Hepatocyte (in vitro differentiated cells): ENCODE results near the gene FAM81A. TPM values are rescaled to one million over a fixed set of nuclear protein-coding genes. Genes with fewer than 3 reads are reported as not detected.

Source experiments
- DNase-seq: peaks from one replicate; pipeline ENCODE4 v3.0.0-alpha.2; 2016; ENCODE audit warnings: low spot score
- H2AFZ ChIP-seq: fragments of 200-600 bp; sonication (generic); 2 replicates; pipeline ENCODE4 v1.6.0; 2016; ENCODE audit warnings: antibody characterized with exemption, mild to moderate bottlenecking
- H3K27ac ChIP-seq: fragments of 200-600 bp; sonication (generic); 2 replicates; pipeline ENCODE4 v1.5.1; 2016; ENCODE audit warnings: mild to moderate bottlenecking
- H3K27me3 ChIP-seq: fragments of 200-600 bp; sonication (generic); 2 replicates; pipeline ENCODE4 v1.6.1; 2016
- H3K36me3 ChIP-seq: fragments of 200-600 bp; sonication (generic); replicated peaks from 2 replicates; pipeline ENCODE4 v1.5.1; 2016; ENCODE audit warnings: low read depth; ENCODE audit not compliant: insufficient read depth
- H3K4me1 ChIP-seq: fragments of 200-600 bp; sonication (generic); 2 replicates; pipeline ENCODE4 v1.5.1; 2016; ENCODE audit warnings: mild to moderate bottlenecking, moderate library complexity; ENCODE audit not compliant: insufficient read depth
- H3K4me2 ChIP-seq: fragments of 200-600 bp; sonication (generic); 2 replicates; pipeline ENCODE4 v1.6.0; 2016
- H3K4me3 ChIP-seq: fragments of 200-600 bp; sonication (generic); 2 replicates; pipeline ENCODE4 v1.5.1; 2016; ENCODE audit warnings: mild to moderate bottlenecking
- H3K79me2 ChIP-seq: fragments of 200-600 bp; sonication (generic); 2 replicates; pipeline ENCODE4 v1.6.0; 2017; ENCODE audit warnings: mild to moderate bottlenecking
- H3K9me2 ChIP-seq: fragments of 200-600 bp; sonication (generic); replicated peaks from 2 replicates; pipeline ENCODE4 v1.6.0; 2017; ENCODE audit warnings: mild to moderate bottlenecking; ENCODE audit not compliant: insufficient read depth
- H3K9me3 ChIP-seq: fragments of 200-600 bp; sonication (generic); 2 replicates; pipeline ENCODE4 v1.5.1; 2016; ENCODE audit warnings: low read depth, mild to moderate bottlenecking
- H4K20me1 ChIP-seq: fragments of 200-600 bp; sonication (generic); 2 replicates; pipeline ENCODE4 v1.6.0; 2016; ENCODE audit warnings: mild to moderate bottlenecking; ENCODE audit not compliant: insufficient read depth, poor library complexity, severe bottlenecking
- EZH2 ChIP-seq: fragments of 200-600 bp; sonication (generic); IDR thresholded peaks from 2 replicates; pipeline ENCODE4 v1.6.1; 2016; ENCODE audit warnings: antibody characterized with exemption, mild to moderate bottlenecking, borderline replicate concordance
- EZH2phosphoT487 ChIP-seq: fragments of 200-600 bp; sonication (generic); IDR thresholded peaks from one replicate; pipeline ENCODE4 v1.6.1; 2018; ENCODE audit warnings: antibody characterized with exemption, mild to moderate bottlenecking, low read depth, moderate library complexity; ENCODE audit not compliant: unreplicated experiment, severe bottlenecking
- WGBS: methylation state at CpG from one replicate; pipeline ENCODE4 v1.1.6; 2016; ENCODE audit warnings: low lambda C conversion rate; ENCODE audit errors: missing lambda C conversion rate; 5-methylcytosine and 5-hydroxymethylcytosine counted together
- polyA plus RNA-seq: library from polyadenylated mRNA; unstranded; fragments of >200 nt; fragmentation: Nextera tagmentation; extraction: Ambion mirVana; gene quantifications from 2 replicates; pipeline ENCODE4 v1.2.1, GENCODE V29; 2016
- total RNA-seq: library from RNA; depleted of rRNA; stranded (reverse); fragments of >200 nt; gene quantifications from 2 replicates; pipeline ENCODE4 v1.2.3, GENCODE V29; 2014
- TF ChIP-seq, protein P1 (sequence below): fragments of 200-600 bp; sonication (generic); IDR thresholded peaks from 2 replicates; pipeline ENCODE4 v1.5.1; 2016; ENCODE audit warnings: antibody characterized with exemption, mild to moderate bottlenecking; ENCODE audit not compliant: poor library complexity

Gene FAM81A
- total and polyA plus RNA-seq, 2 experiments from 2014 or later = 0.47 to 0.85 TPM

DNA sequence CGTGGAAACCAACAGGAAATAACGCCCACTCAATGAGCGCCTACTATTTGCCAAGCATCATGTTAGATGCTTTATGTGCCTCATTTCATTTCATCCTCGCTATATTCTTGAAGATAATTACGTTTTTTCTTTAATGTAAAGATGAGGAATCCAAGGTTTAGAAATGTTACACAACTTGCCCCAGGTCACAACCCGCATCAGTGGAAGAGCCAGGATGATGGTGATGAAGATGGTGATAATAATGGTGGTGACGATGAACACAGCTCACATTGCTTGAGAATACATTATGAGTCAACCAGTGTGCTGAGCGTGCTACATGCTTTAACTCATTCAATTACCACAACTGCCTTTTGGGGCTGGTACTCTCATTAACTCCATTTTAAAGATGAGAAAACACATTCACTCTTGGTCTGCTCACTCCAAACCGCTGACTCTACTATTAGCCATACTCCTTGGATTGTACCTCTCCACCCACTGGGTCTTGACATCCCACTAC, 43.8 kb upstream of the FAM81A start:
- Histone ChIP-seq H4K20me1 (no peaks in the 10 kb centered on the region), H3K4me1 (no peaks in the 10 kb centered on the region), H3K27ac (no peak overlapping the region), H3K36me3 (no peaks in the 10 kb centered on the region), H3K4me2 (no peak overlapping the region), H2AFZ (no peak overlapping the region), H3K27me3 (no peaks in the 10 kb centered on the region), H3K9me3 (no peaks in the 10 kb centered on the region), H3K9me2 (no peaks in the 10 kb centered on the region), H3K79me2 (no peaks in the 10 kb centered on the region), H3K4me3 (no peak overlapping the region)
- 87% methylated on average over 9 of the region's 9 CpGs for WGBS
- no peak for DNase-seq
- TF ChIP-seq, protein P1, sequence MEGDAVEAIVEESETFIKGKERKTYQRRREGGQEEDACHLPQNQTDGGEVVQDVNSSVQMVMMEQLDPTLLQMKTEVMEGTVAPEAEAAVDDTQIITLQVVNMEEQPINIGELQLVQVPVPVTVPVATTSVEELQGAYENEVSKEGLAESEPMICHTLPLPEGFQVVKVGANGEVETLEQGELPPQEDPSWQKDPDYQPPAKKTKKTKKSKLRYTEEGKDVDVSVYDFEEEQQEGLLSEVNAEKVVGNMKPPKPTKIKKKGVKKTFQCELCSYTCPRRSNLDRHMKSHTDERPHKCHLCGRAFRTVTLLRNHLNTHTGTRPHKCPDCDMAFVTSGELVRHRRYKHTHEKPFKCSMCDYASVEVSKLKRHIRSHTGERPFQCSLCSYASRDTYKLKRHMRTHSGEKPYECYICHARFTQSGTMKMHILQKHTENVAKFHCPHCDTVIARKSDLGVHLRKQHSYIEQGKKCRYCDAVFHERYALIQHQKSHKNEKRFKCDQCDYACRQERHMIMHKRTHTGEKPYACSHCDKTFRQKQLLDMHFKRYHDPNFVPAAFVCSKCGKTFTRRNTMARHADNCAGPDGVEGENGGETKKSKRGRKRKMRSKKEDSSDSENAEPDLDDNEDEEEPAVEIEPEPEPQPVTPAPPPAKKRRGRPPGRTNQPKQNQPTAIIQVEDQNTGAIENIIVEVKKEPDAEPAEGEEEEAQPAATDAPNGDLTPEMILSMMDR = no peak
- no peak for TF ChIP-seq EZH2
- TF ChIP-seq EZH2phosphoT487 = no peak

DNA sequence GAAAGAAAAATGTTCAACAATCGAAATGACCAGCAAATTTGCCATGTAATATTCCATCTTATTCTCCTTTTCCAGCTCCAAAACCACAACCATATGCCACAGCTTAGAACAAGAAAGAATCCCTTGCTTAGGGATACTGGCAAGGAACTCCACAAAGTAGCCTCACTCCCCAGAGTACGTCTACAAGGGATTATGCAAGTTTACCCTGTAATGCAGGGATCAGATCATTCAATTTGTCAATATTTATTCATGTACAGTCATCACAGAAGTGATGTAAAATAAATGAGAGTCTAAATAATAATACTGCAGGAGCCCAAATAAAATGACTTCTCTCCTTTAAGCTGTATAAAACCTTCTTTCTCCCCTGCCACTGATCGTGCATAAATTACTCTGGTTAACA, 41.8 kb upstream of the FAM81A start:
- Histone ChIP-seq H3K36me3 (no peaks in the 10 kb centered on the region), H3K4me2 (no peak overlapping the region), H3K9me2 (no peaks in the 10 kb centered on the region), H3K27me3 (no peaks in the 10 kb centered on the region), H3K4me1 (no peaks in the 10 kb centered on the region), H4K20me1 (no peaks in the 10 kb centered on the region), H2AFZ (no peak overlapping the region), H3K4me3 (no peak overlapping the region), H3K79me2 (no peaks in the 10 kb centered on the region), H3K27ac (no peak overlapping the region), H3K9me3 (no peaks in the 10 kb centered on the region)
- WGBS = 63% methylated on average over 3 of the region's 3 CpGs
- no peak for DNase-seq
- no peak for TF ChIP-seq EZH2phosphoT487

DNA sequence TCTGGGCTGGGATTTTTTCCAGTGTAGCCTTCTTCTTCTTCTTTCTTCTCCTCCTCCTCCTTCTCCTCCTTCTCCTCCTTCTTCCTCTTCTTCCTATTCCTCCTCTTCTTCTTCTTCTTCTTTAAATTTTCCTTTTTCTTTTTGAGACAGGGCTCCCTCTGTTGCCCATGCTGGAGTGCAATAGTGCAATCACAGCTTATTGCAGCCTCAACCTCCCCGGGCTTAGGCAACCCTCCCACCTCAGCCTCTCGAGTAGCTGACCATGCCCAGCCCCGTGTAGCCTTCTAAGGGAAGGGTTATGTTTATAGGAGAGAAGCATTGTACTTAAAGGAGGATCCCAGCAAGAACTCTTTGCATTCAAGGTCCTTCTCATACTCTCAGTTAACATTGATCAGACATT, 41.3 kb upstream of the FAM81A start:
- TF ChIP-seq, protein P1 = no peak
- no peak for TF ChIP-seq EZH2
- TF ChIP-seq EZH2phosphoT487 = no peak
- H3K4me2 ChIP-seq = no peak overlapping the region

DNA sequence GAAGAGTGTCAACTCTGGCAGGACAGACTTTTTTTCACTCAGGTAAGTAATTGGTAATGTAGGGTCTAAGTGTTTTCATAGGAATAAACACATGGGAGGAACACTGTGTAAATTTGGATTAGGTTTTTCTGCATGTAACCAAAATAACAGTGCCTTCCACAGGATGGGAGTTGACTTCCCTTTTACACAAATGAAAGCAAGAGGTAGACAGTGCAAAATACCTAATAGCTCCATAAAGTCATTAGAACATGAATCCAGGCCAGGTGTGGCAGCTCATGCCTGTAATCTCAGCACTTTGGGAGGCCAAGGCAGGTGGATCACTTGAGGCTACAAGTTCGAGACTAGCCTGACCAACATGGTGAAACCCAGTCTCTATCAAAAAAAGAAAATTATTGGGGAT, 39.8 kb upstream of the FAM81A start:
- 69% methylated on average over 1 of the region's 1 CpG for WGBS

More for the DNA sequence above, 41.3 kb upstream of the FAM81A start:
- Histone ChIP-seq H3K36me3 (no peaks in the 10 kb centered on the region), H4K20me1 (no peaks in the 10 kb centered on the region), H3K27me3 (no peaks in the 10 kb centered on the region), H3K79me2 (no peaks in the 10 kb centered on the region), H3K9me2 (no peaks in the 10 kb centered on the region), H3K9me3 (no peaks in the 10 kb centered on the region), H3K4me1 (no peaks in the 10 kb centered on the region), H3K27ac (no peak overlapping the region), H3K4me3 (no peak overlapping the region), H2AFZ (no peak overlapping the region)
- DNase-seq = no peak
- WGBS = 60% methylated on average over 3 of the region's 3 CpGs

More for the DNA sequence above, 39.8 kb upstream of the FAM81A start:
- H3K4me3 ChIP-seq = no peak overlapping the region
- no peak for DNase-seq
- H3K79me2 ChIP-seq = no peaks in the 10 kb centered on the region
- H3K4me2 ChIP-seq = no peak overlapping the region
- H3K27me3 ChIP-seq = no peaks in the 10 kb centered on the region
- no peaks in the 10 kb centered on the region for H3K36me3 ChIP-seq
- no peaks in the 10 kb centered on the region for H3K9me3 ChIP-seq
- no peaks in the 10 kb centered on the region for H4K20me1 ChIP-seq
- H3K27ac ChIP-seq = no peak overlapping the region
- H3K9me2 ChIP-seq = no peaks in the 10 kb centered on the region
- TF ChIP-seq EZH2 (no peak), EZH2phosphoT487 (no peak)
- TF ChIP-seq, protein P1 = no peak
- no peaks in the 10 kb centered on the region for H3K4me1 ChIP-seq
- no peak overlapping the region for H2AFZ ChIP-seq
